GM23338 (cell line): ENCODE results near the gene MKI67. TPM values are rescaled to one million over a fixed set of nuclear protein-coding genes. Genes with fewer than 3 reads are reported as not detected.

Experiments used
- ATAC-seq: fragments of 200-7000 bp; cut with Tn5 transposase; 3 replicates; pipeline ENCODE4 v1.9.1; 2020
- DNase-seq: peaks from one replicate; pipeline ENCODE4 v3.0.0-alpha.2; 2015; ENCODE audit warnings: low spot score
- H2AFZ ChIP-seq: fragments of 200-600 bp; sonication (generic); 2 replicates; pipeline ENCODE4 v1.8.0; 2016; ENCODE audit warnings: antibody characterized with exemption, mild to moderate bottlenecking, moderate library complexity
- H3F3A ChIP-seq: fragments of 200-600 bp; sonication (generic); replicated peaks from 2 replicates; pipeline ENCODE4 v1.8.0; 2017; ENCODE audit warnings: antibody characterized with exemption, mixed run types, low read depth
- H3K27ac ChIP-seq: fragments of 200-600 bp; sonication (generic); 2 replicates; pipeline ENCODE4 v1.6.1; 2016; ENCODE audit warnings: low read depth
- H3K27me3 ChIP-seq: fragments of 200-600 bp; sonication (generic); 2 replicates; pipeline ENCODE4 v1.8.0; 2016; ENCODE audit warnings: mild to moderate bottlenecking, mixed run types, moderate library complexity; ENCODE audit not compliant: insufficient read depth
- H3K36me3 ChIP-seq: fragments of 200-600 bp; sonication (generic); 2 replicates; pipeline ENCODE4 v1.8.0; 2016; ENCODE audit warnings: mild to moderate bottlenecking; ENCODE audit not compliant: insufficient read depth
- H3K4me1 ChIP-seq: fragments of 200-600 bp; sonication (generic); 2 replicates; pipeline ENCODE4 v1.8.0; 2016; ENCODE audit warnings: mild to moderate bottlenecking, moderate library complexity; ENCODE audit not compliant: insufficient read depth
- H3K4me2 ChIP-seq: fragments of 200-600 bp; sonication (generic); 2 replicates; pipeline ENCODE4 v1.7.1; 2017; ENCODE audit warnings: mixed run types
- H3K4me3 ChIP-seq: fragments of 200-600 bp; sonication (generic); 2 replicates; pipeline ENCODE4 v1.6.1; 2016; ENCODE audit warnings: mixed run types
- H3K79me2 ChIP-seq: fragments of 200-600 bp; sonication (generic); replicated peaks from 2 replicates; pipeline ENCODE4 v1.8.0; 2017; ENCODE audit warnings: mild to moderate bottlenecking; ENCODE audit not compliant: insufficient read depth
- H3K9me2 ChIP-seq: fragments of 200-600 bp; sonication (generic); 2 replicates; pipeline ENCODE4 v1.8.0; 2017; ENCODE audit not compliant: insufficient read depth
- H4K20me1 ChIP-seq: fragments of 200-600 bp; sonication (generic); replicated peaks from 2 replicates; pipeline ENCODE4 v1.8.0; 2017; ENCODE audit warnings: mild to moderate bottlenecking; ENCODE audit not compliant: insufficient read depth
- H3K27ac Mint-ChIP-seq: 2 replicates; pipeline ENCODE4 v1.8.0; 2020; ENCODE audit warnings: inconsistent platforms, mild to moderate bottlenecking, moderate library complexity, mixed read lengths
- H3K27me3 Mint-ChIP-seq: 3 replicates; pipeline ENCODE4 v1.8.0; 2022; ENCODE audit warnings: low read depth, mild to moderate bottlenecking, moderate library complexity, mixed read lengths, inconsistent platforms; ENCODE audit not compliant: insufficient read depth, poor library complexity
- H3K36me3 Mint-ChIP-seq: 3 replicates; pipeline ENCODE4 v1.8.0; 2021; ENCODE audit warnings: low read depth, mild to moderate bottlenecking, inconsistent platforms, moderate library complexity, mixed read lengths
- H3K4me1 Mint-ChIP-seq: 3 replicates; pipeline ENCODE4 v1.8.0; 2020; ENCODE audit warnings: mild to moderate bottlenecking, inconsistent platforms, mixed read lengths
- H3K4me3 Mint-ChIP-seq: 3 replicates; pipeline ENCODE4 v1.8.0; 2021; ENCODE audit warnings: moderate library complexity, mild to moderate bottlenecking, inconsistent platforms, mixed read lengths
- H3K9me3 Mint-ChIP-seq: 3 replicates; pipeline ENCODE4 v1.8.0; 2020; ENCODE audit warnings: moderate library complexity, mild to moderate bottlenecking, inconsistent platforms, mixed read lengths
- EZH2phosphoT487 ChIP-seq: fragments of 200-600 bp; sonication (generic); IDR thresholded peaks from one replicate; pipeline ENCODE4 v1.8.1; 2018; ENCODE audit warnings: antibody characterized with exemption; ENCODE audit not compliant: unreplicated experiment
- JUNB ChIP-seq: IDR thresholded peaks from one replicate; pipeline ENCODE4 v1.6.1; 2016; ENCODE audit warnings: antibody characterized with exemption; ENCODE audit not compliant: unreplicated experiment
- STAT1 ChIP-seq: IDR thresholded peaks from one replicate; pipeline ENCODE4 v1.6.1; 2016; ENCODE audit warnings: antibody characterized with exemption; ENCODE audit not compliant: unreplicated experiment
- ZNF114 ChIP-seq: fragments of 250-450 bp; sonication (Bioruptor Pico); IDR thresholded peaks from 2 replicates; pipeline ENCODE4 v1.5.0; 2020; ENCODE audit warnings: mild to moderate bottlenecking, moderate library complexity
- polyA plus RNA-seq: library from polyadenylated mRNA; unstranded; fragments of >200 nt; fragmentation: Nextera tagmentation; extraction: Ambion mirVana; gene quantifications from 2 replicates; pipeline ENCODE4 v1.2.1, GENCODE V29; 2016
- total RNA-seq: library from RNA; depleted of rRNA; stranded (reverse); fragments of >200 nt; shearing (Covaris generic); gene quantifications from 2 replicates; pipeline ENCODE4 v1.2.3, GENCODE V29; 2014
- TF ChIP-seq, protein P1 (sequence below): IDR thresholded peaks from 2 replicates; pipeline ENCODE4 v1.6.1; 2016; ENCODE audit warnings: antibody characterized with exemption
- TF ChIP-seq, protein P2 (sequence below): fragments of 250-450 bp; sonication (Bioruptor Pico); IDR thresholded peaks from 2 replicates; pipeline ENCODE4 v1.5.0; 2020; ENCODE audit warnings: mild to moderate bottlenecking, moderate library complexity

Gene MKI67
- total and polyA plus RNA-seq, 2 experiments from 2014 or later, result 58.0 to 103 TPM

DNA sequence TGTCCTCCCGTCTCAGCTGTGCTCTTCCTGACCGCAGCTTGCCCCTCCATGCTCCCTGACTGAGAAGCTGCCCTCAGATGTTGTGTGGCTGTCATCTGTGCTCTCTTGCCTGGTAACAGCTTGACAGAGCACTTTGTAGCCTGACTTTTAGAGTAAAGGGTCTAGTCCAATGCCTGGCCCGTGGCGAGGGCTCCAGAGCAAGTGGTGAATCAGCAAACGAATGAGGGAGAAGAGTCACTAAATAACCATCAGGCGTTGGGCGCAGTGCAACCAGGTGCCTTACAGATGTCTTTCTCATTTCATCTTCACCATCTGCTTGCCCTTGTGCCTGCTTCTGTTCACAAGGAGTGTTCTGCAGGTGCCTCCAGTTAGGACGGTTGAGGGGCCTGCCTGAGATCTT, 45.6 kb downstream of the MKI67 start:
- no peak for DNase-seq
- Mint-ChIP-seq H3K4me3 (no peak overlapping the region), H3K27me3 (peaks cover 3% of the 10 kb centered on the region), H3K4me1 (peaks cover 26% of the 10 kb centered on the region), H3K27ac (no peak overlapping the region), H3K36me3 (no peaks in the 10 kb centered on the region), H3K9me3 (no peaks in the 10 kb centered on the region)
- Histone ChIP-seq H3K79me2 (no peaks in the 10 kb centered on the region), H3K9me2 (peaks cover 2% of the 10 kb centered on the region; the same call in 1 of the 2 replicates), H3K27ac (no peak overlapping the region), H3K4me1 (peaks cover 13% of the 10 kb centered on the region), H4K20me1 (no peaks in the 10 kb centered on the region), H3K4me3 (no peak overlapping the region), H2AFZ (no peak overlapping the region), H3K4me2 (no peak overlapping the region), H3K27me3 (no peaks in the 10 kb centered on the region), H3F3A (no peaks in the 10 kb centered on the region), H3K36me3 (no peaks in the 10 kb centered on the region)
- ATAC-seq, result no peak
- TF ChIP-seq EZH2phosphoT487 (no peak), ZNF114 (CRISPR knock-in tag) (no peak), STAT1 (no peak)
- TF ChIP-seq, protein P1, sequence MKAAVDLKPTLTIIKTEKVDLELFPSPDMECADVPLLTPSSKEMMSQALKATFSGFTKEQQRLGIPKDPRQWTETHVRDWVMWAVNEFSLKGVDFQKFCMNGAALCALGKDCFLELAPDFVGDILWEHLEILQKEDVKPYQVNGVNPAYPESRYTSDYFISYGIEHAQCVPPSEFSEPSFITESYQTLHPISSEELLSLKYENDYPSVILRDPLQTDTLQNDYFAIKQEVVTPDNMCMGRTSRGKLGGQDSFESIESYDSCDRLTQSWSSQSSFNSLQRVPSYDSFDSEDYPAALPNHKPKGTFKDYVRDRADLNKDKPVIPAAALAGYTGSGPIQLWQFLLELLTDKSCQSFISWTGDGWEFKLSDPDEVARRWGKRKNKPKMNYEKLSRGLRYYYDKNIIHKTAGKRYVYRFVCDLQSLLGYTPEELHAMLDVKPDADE, result no peak
- TF ChIP-seq, protein P2, sequence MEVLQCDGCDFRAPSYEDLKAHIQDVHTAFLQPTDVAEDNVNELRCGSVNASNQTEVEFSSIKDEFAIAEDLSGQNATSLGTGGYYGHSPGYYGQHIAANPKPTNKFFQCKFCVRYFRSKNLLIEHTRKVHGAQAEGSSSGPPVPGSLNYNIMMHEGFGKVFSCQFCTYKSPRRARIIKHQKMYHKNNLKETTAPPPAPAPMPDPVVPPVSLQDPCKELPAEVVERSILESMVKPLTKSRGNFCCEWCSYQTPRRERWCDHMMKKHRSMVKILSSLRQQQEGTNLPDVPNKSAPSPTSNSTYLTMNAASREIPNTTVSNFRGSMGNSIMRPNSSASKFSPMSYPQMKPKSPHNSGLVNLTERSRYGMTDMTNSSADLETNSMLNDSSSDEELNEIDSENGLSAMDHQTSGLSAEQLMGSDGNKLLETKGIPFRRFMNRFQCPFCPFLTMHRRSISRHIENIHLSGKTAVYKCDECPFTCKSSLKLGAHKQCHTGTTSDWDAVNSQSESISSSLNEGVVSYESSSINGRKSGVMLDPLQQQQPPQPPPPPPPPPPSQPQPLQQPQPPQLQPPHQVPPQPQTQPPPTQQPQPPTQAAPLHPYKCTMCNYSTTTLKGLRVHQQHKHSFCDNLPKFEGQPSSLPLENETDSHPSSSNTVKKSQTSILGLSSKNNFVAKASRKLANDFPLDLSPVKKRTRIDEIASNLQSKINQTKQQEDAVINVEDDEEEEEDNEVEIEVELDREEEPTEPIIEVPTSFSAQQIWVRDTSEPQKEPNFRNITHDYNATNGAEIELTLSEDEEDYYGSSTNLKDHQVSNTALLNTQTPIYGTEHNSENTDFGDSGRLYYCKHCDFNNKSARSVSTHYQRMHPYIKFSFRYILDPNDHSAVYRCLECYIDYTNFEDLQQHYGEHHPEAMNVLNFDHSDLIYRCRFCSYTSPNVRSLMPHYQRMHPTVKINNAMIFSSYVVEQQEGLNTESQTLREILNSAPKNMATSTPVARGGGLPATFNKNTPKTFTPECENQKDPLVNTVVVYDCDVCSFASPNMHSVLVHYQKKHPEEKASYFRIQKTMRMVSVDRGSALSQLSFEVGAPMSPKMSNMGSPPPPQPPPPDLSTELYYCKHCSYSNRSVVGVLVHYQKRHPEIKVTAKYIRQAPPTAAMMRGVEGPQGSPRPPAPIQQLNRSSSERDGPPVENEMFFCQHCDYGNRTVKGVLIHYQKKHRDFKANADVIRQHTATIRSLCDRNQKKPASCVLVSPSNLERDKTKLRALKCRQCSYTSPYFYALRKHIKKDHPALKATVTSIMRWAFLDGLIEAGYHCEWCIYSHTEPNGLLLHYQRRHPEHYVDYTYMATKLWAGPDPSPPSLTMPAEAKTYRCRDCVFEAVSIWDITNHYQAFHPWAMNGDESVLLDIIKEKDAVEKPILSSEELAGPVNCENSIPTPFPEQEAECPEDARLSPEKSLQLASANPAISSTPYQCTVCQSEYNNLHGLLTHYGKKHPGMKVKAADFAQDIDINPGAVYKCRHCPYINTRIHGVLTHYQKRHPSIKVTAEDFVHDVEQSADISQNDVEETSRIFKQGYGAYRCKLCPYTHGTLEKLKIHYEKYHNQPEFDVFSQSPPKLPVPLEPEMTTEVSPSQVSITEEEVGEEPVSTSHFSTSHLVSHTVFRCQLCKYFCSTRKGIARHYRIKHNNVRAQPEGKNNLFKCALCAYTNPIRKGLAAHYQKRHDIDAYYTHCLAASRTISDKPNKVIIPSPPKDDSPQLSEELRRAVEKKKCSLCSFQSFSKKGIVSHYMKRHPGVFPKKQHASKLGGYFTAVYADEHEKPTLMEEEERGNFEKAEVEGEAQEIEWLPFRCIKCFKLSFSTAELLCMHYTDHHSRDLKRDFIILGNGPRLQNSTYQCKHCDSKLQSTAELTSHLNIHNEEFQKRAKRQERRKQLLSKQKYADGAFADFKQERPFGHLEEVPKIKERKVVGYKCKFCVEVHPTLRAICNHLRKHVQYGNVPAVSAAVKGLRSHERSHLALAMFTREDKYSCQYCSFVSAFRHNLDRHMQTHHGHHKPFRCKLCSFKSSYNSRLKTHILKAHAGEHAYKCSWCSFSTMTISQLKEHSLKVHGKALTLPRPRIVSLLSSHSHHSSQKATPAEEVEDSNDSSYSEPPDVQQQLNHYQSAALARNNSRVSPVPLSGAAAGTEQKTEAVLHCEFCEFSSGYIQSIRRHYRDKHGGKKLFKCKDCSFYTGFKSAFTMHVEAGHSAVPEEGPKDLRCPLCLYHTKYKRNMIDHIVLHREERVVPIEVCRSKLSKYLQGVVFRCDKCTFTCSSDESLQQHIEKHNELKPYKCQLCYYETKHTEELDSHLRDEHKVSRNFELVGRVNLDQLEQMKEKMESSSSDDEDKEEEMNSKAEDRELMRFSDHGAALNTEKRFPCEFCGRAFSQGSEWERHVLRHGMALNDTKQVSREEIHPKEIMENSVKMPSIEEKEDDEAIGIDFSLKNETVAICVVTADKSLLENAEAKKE (CRISPR knock-in tag), result no peak

DNA sequence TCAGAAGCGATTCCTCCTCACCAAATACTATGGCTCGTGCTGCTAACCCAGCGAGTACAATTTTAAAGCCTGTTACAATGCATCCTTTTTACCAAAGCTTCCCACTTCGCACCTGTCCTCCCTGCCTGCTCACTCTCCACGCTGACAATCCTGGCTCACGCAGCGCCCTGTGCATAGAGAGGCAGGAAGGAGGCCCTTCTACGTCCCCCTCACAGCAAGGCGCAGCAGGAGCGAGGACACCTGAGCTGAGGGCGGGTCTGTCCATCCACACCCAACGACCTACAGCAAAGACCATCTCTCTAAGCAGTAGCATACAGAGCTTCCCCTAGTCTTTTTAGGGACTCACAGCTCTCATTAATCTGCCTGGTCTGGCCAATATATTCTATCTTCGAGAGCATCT, 46.0 kb downstream of the MKI67 start:
- H3K36me3 ChIP-seq, result no peaks in the 10 kb centered on the region
- H3K27ac ChIP-seq, result no peak overlapping the region
- no peaks in the 10 kb centered on the region for H3F3A ChIP-seq
- Mint-ChIP-seq H3K27me3 (peaks cover 3% of the 10 kb centered on the region), H3K36me3 (no peaks in the 10 kb centered on the region), H3K4me1 (peaks cover 21% of the 10 kb centered on the region), H3K27ac (no peak overlapping the region), H3K4me3 (no peak overlapping the region), H3K9me3 (no peaks in the 10 kb centered on the region)
- H3K4me2 ChIP-seq, result no peak overlapping the region
- H3K27me3 ChIP-seq, result no peaks in the 10 kb centered on the region
- no peak overlapping the region for H3K4me3 ChIP-seq
- no peaks in the 10 kb centered on the region for H4K20me1 ChIP-seq
- ATAC-seq (no peak; the same call in 2 of the 3 replicates), DNase-seq (no peak)
- H2AFZ ChIP-seq, result no peak overlapping the region
- H3K4me1 ChIP-seq, result peaks cover 9% of the 10 kb centered on the region; the same call in 1 of the 2 replicates
- H3K9me2 ChIP-seq, result peaks cover 2% of the 10 kb centered on the region; the same call in 1 of the 2 replicates
- H3K79me2 ChIP-seq, result no peaks in the 10 kb centered on the region
- TF ChIP-seq STAT1 (no peak), JUNB (no peak)
- TF ChIP-seq, protein P1, result no peak
